Measurements from ENCODE around the gene FOXI3. TPM values are rescaled to one million over a fixed set of nuclear protein-coding genes. Genes with fewer than 3 reads are reported as not detected.
A peak's percentile ranks its signal among the peaks of the same experiment; 100 is the strongest.

The FOXI3 gene
- not detected in 2 replicates for total RNA-seq (2022)
- not detected for Bru-seq, nascent RNA
- not detected for BruChase-seq, experiment 1, labeled RNA remaining after a 6-hour chase
- percentile 10 among the genes with signal in this experiment for BruChase-seq, experiment 2, labeled RNA remaining after a 2-hour chase
- long read RNA-seq: 0 reads

- no TSS peak for BruUV-seq (replicated peaks)
- no peak for TF ChIP-seq CTCF (IDR thresholded peaks at IDR 0.05; ENCODE audit: unreplicated experiment)
- Mint-ChIP-seq H3K27ac (ENCODE audit: unreplicated experiment) (no peak within 1 kb of the TSS), H3K9me3 (ENCODE audit: low read depth, unreplicated experiment) (no peaks in the 10 kb centered on the region), H3K36me3 (ENCODE audit: insufficient read depth, unreplicated experiment) (no peaks in the 10 kb centered on the region), H3K4me3 (ENCODE audit: low read depth, unreplicated experiment) (no peak within 1 kb of the TSS), H3K27me3 (ENCODE audit: unreplicated experiment) (peaks cover 15% of the 10 kb centered on the region), H3K4me1 (ENCODE audit: low read depth, unreplicated experiment) (no peaks in the 10 kb centered on the region)
- intact Hi-C loops (cut with micrococcal nuclease; ENCODE audit: unreplicated experiment): no loop called here
- CTCF ChIA-PET: no interaction called here
- no peak for DNase-seq
These were observed at the start of gene FOXI3 for GRCh38 chr2:88452565-88452905. TSS of gene FOXI3 (minus strand) at chr2:88452693. CDS start at chr2:88452535, 158 bp downstream.

- H3K4me1 Mint-ChIP-seq (ENCODE audit: low read depth, unreplicated experiment): peaks cover 13% of the 10 kb centered on the region
- no peaks in the 10 kb centered on the region for H3K27me3 Mint-ChIP-seq (ENCODE audit: unreplicated experiment)
- CTCF ChIA-PET: interaction anchor here (0.5 kb wide), 1 partner anchor 18 kb away, joined by 4 read pairs; no protein-coding TSS in a partner anchor
These were observed 48.2 kb upstream of the FOXI3 start for GRCh38 chr2:88500691-88501090.

GRCh38 chr2:88499204-88499603 is 46.7 kb upstream of the FOXI3 start:
- Mint-ChIP-seq H3K27me3 (ENCODE audit: unreplicated experiment) (no peaks in the 10 kb centered on the region), H3K4me3 (ENCODE audit: low read depth, unreplicated experiment) (no peak overlapping the region), H3K9me3 (ENCODE audit: low read depth, unreplicated experiment) (no peaks in the 10 kb centered on the region), H3K4me1 (ENCODE audit: low read depth, unreplicated experiment) (peaks cover 13% of the 10 kb centered on the region), H3K36me3 (ENCODE audit: insufficient read depth, unreplicated experiment) (no peaks in the 10 kb centered on the region), H3K27ac (ENCODE audit: unreplicated experiment) (no peak overlapping the region)
- BruUV-seq (replicated peaks): no TSS peak
- TF ChIP-seq CTCF (IDR thresholded peaks at IDR 0.05; ENCODE audit: unreplicated experiment): no peak
- intact Hi-C loops (cut with micrococcal nuclease; ENCODE audit: unreplicated experiment): no loop called here
- no peak for DNase-seq
- CTCF ChIA-PET: no interaction called here

More at GRCh38 chr2:88500691-88501090, 48.2 kb upstream of the FOXI3 start:
- Mint-ChIP-seq H3K36me3 (ENCODE audit: insufficient read depth, unreplicated experiment) (no peaks in the 10 kb centered on the region), H3K4me3 (ENCODE audit: low read depth, unreplicated experiment) (no peak overlapping the region), H3K27ac (ENCODE audit: unreplicated experiment) (peak overlapping the region; percentile 59), H3K9me3 (ENCODE audit: low read depth, unreplicated experiment) (no peaks in the 10 kb centered on the region)
- no TSS peak for BruUV-seq (replicated peaks)
- TF ChIP-seq CTCF (IDR thresholded peaks at IDR 0.05; ENCODE audit: unreplicated experiment): no peak
- intact Hi-C loops (cut with micrococcal nuclease; ENCODE audit: unreplicated experiment): no loop called here
- DNase-seq: peak; percentile 20

GRCh38 chr2:88493481-88493880 is 41.0 kb upstream of the FOXI3 start:
- Mint-ChIP-seq H3K4me3 (ENCODE audit: low read depth, unreplicated experiment) (no peak overlapping the region), H3K27me3 (ENCODE audit: unreplicated experiment) (no peaks in the 10 kb centered on the region), H3K9me3 (ENCODE audit: low read depth, unreplicated experiment) (no peaks in the 10 kb centered on the region), H3K27ac (ENCODE audit: unreplicated experiment) (no peak overlapping the region), H3K4me1 (ENCODE audit: low read depth, unreplicated experiment) (no peaks in the 10 kb centered on the region), H3K36me3 (ENCODE audit: insufficient read depth, unreplicated experiment) (no peaks in the 10 kb centered on the region)
- no TSS peak for BruUV-seq (replicated peaks)
- no peak for DNase-seq
- CTCF ChIA-PET: no interaction called here
- TF ChIP-seq CTCF (IDR thresholded peaks at IDR 0.05; ENCODE audit: unreplicated experiment): no peak
- intact Hi-C loops (cut with micrococcal nuclease; ENCODE audit: unreplicated experiment): no loop called here

Data from Calu3 (cell line).